RKO (cell line): ENCODE data around the gene IQCF6.
"Not testable (repeated sequence)": the region's sequence is repeated elsewhere in the genome, so short reads cannot be mapped to it uniquely, and the experiment has no call there.

Experiments used
- DNase-seq: peaks from one replicate; pipeline ENCODE4 v3.0.0-alpha.2; 2016; ENCODE audit warnings: low spot score

The IQCF6 gene

DNA sequence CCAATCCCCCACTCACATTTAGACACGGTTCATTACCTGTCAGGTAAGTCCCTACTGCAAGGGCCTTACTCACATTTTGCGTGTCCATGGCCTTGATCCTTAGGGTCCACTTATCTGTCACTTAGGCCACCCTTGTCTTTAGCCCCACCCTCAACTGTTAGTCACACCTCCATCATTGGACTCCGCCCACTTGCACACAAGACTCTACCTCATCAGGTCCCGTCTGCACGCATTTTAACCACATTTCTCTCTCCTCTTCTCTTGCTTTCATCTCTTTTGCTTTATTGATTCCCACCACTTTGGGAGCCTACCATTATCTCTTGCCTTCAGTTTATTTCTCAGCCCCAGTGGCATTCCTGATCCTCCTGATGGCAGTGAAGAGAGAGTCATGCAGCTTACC, at the start of gene IQCF6:
TSS of gene IQCF6 (minus strand) at position 101 of the 400 bp plus-strand sequence. CDS start at position 88, 13 bp downstream.
- DNase-seq: no peak

DNA sequence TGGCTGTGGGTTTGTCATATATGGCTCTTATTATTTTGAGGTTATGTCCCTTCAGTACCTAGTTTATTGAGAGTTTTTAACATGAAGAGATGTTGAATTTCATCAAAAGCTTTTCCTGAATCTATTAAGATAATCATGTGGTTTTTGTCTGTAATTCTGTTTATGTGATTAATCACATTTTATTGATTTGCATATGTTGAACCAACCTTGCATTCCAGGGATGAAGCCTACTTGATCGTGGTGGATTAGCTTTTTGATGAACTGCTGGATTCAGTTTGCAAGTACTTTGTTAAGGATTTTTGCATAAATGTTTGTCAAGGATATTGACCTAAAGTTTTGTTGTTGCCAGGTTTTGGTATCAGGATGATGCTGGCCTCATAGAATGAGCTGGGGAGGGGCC, 49.3 kb upstream of the IQCF6 start:
- DNase-seq: no peak

DNA sequence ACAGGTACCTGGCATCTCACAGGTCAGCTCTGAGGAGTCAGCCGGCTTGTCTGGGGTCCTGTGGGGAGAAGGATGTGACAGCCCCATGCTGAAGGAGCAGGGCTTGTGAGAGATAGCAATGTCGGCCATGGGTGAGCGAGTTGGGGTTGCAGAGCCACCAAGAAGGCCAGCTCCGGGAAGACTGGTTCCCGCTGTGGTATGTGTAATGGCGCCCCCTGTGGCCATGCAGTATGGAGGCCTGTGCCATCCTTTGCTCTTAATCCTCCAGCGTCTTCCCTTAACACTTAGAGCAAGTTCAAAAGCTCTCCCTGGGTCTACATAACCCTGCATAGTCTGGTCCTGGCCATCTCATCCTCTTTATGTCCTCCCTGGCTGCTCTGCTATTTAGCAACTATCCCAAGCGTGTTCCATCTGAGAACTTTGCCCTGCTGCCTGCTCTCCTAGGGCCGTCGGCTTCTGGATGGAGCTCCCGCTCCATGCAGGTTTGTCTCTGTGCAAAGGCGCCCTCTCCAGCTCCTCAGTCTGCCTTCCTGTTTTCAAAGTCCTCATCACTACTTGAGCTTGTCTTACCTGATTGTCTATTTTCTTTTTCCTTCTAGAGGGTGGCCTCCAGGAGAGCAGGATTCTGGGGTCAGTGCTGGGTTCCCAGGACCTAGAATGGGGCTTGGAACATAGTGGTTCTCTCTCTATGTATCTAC, 40.8 kb upstream of the IQCF6 start:
- DNase-seq: no peak

DNA sequence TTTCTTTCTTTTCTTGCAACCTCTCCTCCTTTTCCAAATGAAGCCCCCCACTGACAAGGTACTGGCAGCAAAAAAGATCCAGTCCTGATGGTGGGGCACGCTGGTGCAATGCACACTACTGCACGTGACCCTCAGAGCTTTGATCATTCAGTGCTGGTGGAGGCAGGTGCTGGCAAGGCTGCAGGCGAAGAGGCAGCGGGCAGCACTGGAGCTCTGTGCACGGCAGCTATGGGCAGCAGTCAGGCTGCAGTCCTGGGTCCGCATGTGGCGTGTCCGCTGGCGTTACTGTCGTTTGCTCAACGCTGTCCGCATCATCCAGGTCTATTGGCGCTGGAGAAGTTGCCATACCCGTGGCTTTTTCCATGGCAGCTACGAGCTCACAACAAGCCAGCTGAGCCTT, 40.1 kb upstream of the IQCF6 start:
- no peak for DNase-seq

DNA sequence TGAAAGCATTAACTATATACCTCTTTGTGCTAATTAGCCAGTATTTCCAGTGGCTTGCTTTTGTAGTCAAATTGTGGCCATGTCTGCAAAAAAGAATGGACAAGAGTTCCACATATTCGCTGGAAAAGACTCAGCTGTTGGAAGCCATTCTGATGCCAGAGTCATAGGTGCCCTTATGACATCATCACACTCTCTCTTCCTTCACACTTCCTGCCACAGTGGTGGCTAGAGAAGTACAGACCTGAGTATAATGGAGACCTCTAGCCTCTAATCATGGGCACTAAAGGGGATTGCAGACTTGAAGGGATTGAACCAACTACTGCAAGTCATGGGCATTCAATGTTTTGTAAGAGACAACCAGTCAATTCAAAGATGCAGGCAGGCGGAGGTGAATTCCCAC, 38.3 kb upstream of the IQCF6 start:
- no peak for DNase-seq

DNA sequence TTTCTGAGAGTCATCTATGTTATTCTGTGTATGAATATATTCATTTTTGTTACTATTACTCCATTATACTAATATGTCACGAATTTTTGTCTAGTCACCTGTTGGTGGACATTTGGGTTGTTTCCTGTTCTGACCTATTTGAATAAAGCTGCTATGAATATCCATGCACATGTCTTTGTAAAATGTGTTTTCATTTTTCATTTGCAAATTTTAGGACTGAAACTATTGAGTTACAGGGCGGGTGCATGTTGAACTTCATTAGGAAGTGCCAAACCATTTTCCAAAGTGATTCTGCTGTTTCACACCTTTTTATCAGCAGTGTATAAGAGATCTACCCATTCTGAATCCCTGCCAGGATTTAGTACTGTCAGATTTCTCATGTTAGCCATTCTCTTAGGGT, 37.7 kb upstream of the IQCF6 start:
- no peak for DNase-seq

DNA sequence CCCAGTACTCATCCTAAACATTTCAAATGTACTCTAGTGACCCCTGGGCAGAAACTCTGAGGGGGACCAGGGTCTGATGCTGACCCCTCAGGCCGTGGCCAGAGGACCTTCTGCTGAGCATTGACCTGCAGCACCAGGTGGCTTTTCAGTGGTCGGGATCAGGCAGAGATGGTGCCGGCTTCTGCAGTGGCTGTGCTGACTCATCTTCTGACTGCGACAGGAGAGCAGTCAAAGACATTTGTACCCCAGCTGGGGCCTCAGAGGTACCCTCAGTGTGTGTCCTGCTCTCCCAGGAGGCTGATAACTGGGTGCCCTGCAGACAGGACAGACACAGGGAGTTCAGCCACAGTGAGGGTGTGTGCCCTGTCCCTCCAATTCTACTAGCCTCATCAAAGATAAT, 36.6 kb upstream of the IQCF6 start:
- DNase-seq: no peak

DNA sequence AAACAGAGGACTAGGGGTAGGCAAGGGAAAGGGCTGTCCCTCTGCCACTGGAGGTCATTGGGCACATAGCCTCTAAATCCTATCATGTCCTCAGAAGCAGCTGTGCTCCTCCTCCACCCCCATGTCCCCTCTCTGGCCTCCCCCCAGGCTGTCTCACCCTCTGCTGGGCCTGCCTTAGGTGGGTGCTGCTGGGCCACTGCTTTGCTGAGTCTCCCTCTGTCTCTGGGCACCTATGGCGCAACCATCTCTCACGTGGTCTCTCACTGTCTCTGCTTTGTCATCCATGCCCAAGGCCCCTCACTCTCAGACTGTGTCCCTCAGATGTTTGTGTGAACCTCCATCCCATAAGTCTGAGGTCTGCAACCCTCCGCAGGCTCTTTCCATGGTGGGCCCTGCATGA, 35.0 kb upstream of the IQCF6 start:
- DNase-seq: no peak

DNA sequence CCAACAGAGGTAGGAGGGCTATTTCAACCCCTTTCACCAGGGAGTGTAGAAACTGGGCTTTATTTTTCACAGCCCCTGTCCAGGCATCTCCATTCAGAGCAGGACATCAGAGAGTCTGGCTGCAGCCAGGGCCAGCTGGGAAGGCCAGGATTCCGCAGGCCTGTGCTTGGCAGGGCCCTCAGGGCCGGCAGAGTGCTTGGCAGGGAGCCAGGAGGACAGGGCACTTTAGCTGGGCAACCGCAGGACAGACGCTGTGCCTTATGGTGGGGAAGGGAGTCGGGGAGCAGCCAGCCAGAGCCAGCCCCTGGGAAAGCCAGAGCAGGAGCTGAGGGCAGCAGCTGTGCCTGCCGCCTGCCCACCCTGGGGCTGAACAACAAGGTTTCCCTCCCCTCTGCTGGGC, 34.5 kb upstream of the IQCF6 start:
- no peak for DNase-seq

DNA sequence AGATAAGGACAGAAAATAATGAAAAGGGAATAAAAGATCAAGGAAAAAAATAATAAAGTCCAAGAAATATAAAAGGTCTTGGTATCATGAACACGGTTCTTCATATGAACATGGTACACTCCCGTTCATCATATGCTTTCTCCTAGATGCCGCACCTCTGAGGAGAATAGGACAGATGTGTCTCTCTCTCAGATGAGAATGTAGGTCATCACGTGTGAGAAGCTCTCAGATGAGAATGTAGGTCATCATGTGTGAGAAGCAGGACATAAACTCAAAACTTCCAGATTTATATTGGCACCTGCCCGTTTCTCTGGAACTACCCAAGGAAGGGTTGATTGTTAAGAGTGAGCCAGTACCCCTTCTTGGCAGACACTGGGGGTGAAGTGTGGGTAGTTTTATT, 29.9 kb upstream of the IQCF6 start:
- DNase-seq: no peak

DNA sequence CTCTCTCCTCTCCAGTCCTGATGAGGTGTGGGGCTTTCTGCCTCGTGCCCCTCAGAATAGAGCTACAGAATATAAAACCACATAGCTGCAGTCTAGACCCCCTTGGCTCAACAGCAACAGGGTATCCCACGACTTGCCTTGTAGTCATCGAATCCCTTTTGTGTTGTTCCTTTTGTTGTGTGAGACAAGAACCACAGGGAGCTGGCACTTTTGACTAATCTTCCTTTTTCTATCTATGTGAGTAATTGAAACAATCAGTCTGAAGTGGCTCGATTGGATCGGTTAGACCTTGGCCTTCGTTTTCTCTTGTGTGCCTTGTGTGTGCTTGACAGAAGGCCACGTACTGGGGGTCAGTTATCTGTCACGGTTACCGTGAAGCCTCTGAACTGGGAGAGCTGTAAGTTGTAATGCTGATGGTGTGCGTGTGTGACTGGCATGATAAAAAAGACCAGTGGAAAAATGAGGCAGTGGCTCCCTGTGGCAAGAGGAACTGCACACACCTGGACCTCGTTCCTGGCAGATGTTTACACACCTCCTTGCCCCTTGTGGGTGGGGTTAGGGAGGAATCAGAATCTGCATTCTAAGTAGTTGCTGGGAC, 23.2 kb upstream of the IQCF6 start:
- DNase-seq: no peak

DNA sequence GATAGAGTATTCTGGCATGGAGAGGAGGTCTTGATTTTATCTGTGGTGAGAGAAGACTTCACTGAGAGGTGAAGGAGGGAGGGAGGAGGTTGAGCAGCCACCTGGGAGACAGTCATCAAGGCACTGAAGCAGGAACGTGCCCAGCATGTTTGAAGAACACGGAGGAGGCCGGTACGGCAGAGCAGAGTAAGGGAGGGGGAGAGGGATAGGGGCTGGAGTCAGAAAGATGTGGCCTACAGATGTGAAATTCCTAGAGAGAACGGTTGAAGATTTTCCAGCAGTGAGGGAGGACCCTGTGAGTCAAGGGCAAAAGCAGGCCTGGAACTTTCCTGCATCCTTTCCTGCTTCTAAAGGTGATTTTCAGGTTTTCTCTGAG, 21.7 kb upstream of the IQCF6 start:
- DNase-seq: no peak

DNA sequence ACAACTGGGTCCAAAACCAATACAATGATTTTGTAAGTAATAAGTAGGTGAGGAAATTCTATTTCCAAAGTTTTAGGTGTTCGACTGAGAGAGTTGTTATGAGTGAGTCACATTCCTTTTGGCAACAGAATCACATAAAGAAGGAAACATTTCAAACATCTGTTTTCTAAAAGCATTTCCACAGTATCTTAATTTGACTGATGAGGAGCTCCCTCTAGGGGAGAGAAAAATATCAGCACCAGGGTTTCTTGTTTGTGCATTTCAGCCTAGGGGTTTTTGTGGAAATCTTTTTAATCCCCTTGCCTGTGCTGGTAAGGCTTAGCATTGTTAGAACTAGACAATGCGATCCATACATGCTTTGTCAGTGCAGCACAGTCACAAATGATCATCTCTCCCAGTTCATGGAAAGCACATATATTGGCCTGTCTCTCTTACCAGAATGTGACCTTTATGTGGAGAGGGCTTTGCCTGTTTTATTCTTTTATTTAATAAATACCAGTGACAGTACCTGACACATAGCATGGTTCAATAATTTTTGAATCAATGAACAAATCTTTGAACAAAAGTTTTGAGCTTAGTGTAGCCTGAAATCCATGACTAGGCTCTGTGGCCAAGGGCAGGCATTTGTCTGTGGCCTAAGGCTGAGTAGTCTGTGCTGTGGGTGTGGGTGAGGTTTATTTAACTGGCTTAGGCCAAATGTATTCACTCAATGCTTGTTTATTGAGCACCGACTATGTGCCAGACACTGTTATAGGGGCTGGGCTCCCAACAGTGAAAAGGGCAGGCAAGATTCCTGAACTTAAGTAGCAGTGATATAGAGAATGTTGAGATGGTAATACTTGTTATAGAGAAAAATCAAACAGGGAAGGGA, 21.1 kb upstream of the IQCF6 start:
- peak; percentile 82 for DNase-seq

DNA sequence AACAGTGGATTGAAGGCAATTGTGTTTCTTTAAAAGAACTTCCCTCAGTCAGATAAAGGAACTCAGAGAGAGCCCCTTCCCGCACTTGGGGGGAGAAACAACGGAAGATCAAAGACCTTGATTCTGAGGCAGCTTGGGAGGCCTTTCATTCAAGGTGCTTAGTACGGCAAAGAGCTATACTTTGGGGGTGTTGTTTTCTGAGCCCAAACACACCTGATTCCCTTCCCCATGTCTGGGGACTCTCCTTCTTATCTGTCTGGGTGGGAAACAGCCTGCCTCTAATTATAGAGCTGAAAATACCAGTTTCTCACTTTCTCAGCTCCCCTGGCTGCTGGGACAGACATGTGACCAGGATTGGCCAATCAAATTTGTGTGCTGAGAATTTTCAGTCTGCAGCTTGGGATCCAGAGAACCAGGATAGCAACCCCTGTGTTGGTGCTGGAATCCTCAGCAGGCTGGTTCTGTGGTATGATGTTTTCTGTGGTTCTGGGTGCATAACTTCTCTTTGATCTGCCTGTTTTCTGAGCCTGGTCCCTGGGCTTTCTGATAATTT, 19.4 kb upstream of the IQCF6 start:
- DNase-seq: no peak

DNA sequence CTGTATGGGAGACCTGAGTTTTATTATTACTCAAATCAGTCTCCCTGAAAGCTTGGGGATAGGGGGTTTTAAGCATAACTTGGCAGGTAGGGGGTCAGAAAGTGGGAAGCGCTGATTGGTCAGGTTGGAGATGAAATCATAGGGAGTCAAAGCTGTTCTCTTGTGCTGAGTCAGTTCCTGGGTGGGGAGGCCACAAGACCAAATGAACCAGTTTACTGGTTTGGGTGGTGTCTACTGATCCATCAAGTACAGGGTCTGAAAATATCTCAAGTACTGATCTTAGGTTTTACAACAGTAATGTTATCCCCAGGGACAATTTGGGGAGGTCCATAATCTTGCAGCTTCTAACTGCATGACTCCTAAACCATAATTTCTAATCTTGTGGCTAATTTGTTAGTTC, 17.8 kb upstream of the IQCF6 start:
- DNase-seq: no peak

DNA sequence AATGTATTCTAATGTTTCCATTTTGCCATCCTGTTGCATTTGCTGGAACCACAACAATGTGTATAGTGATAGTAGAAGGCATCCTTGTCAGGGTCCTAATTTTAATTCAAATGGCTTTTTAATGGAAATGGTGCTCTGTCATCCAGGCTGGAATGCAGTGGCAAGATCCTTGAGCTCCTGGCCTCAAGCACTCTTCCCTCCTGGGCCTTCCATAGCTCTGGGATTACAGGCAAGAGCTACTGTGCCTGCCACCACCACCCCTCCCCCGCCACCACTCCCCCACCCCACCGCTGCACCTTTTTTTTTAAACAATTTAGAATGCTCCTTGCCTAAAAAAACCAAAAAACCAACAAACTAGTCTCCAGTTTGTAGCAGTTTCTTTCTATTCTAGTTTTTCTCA, 15.2 kb upstream of the IQCF6 start:
- no peak for DNase-seq

DNA sequence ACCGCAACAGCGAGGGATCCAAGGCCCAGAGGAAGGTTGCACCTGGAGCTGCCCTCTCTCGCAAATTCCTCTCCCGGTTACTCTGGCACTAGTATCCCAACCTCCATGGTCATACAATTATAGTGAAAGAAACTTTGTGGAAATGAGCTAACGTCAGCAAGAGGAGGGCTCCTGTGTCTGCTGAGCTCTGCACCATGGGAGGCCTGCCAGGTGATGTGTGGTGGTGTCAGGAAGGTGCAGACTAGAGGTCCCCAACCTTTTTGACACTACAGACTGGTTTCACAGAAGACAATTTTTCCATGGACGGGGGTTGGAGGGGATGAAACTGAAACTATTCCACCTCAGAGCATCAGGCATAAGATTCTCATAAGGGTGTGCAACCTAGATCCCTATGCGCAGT, 13.2 kb upstream of the IQCF6 start:
- no peak for DNase-seq

DNA sequence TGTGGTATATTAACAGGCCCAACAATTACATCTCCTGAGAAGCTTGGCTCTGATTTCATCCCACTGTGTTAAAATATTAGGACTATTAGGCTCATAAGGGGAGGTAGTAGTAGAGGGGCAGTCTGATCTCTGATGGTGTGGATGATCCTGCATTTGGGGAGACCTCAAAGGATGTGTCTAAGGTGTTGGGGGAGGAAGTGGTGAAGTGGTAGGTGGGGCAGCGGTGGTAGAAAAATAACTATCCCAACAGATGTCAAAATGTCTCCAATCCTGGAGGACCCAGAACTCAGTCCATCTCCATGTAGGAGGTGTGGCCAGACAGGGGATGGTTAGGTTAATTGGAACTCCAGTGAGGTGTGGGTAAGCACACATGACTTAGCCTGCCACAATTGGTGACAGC, 10.4 kb upstream of the IQCF6 start:
- no peak for DNase-seq

DNA sequence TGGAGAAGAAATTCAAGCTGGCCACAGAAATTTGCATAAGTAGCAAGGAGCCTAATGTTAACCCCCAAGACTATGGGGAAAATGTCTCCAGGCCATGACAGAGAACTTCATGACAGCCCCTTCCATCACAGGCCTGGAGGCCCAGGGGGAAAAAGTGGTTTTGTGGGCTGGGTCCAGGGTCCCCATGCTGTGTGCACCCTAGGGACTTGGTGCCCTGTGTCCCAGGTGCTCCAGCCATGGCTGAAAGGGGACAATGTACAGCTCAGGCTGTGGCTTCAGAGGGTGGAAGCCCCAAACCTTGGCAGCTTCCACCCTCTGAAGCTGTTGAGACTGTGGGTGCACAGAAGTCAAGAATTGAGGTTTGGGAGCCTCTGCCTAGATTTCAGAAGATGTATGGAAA, 8.5 kb upstream of the IQCF6 start:
- not testable (repeated sequence) for DNase-seq

DNA sequence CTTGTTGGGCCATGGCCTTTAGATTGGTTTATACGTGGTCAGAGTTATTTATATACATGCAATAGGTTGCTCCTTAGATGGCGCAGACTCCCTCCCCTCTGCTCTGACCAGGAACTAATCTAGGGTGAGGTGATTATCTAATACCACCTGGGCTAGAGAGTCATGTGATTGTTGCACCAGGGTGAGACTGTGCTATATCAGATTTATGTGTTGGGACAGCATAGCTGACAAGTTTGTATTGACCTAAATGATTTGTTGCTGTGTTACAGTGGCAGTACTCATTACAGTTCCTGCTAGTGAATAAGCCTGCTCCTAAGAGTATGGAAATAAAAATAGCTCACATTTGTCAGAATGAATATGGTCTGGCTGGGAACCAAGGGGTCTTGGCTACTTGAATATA, 7.2 kb upstream of the IQCF6 start:
- DNase-seq: no peak

DNA sequence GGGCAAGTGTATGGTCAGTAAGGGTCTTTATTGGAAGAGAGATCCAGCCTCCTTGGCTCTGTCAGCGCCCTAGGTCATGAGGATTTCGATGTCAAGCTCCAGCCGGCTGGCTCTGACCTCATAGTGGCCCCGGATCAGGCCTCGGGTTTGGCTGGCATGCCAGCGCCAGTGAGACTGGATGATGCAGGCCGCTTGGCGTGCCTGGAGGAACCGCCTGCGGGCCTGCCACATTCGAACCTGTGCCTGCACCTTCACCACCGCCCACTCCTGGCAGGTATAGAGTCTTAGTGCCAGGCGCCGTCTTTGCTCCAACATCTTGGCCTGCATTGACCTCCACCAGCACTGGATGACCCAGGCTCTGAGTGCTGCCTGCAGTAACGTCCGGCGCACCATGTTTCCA, 483 bp downstream of the IQCF6 start:
- DNase-seq: no peak

DNA sequence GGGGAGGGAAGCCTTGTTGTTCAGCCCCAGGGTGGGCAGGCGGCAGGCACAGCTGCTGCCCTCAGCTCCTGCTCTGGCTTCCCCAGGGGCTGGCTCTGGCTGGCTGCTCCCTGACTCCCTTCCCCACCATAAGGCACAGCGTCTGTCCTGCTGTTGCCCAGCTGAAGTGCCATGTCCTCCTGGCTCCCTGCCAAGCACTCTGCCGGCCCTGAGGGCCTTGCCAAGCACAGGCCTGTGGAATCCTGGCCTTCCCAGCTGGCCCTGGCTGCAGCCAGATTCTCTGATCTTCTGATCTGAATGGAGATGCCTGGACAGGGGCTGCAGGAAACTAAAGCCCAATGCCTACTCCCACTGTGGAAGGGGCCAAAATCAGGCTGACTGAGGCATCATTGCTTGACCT, 1.1 kb downstream of the IQCF6 start:
- DNase-seq: no peak

DNA sequence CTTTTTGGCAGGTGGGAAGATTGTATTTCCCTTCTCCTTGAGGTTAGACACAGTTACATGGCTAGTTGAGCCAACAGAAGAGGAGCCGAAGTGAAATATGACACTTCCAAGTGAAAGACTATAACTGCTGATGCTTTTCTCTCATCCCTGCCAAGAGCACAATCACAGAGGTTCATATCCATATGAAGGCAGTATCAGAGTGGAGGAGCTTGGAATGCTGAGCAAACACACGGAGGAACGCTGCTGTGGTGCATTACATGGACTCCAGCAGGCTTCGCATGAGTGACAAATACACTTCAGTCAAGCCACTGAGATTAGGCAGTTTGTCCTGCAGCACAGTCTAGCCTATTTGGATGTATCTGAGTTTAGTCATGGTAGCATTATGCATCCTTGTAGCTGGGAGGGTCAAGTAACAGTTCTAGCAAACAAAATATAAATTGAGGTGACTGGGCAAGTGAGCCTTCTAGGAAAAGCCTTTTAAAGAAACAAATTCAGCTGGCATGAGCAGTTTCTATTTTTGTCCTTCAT, 5.4 kb downstream of the IQCF6 start:
- DNase-seq: no peak
